Loucy (cell line): ENCODE measurements around the gene ASB2.

ENCODE experiments used
- H2AFZ ChIP-seq: fragments of 200-600 bp; sonication (generic); 2 replicates; pipeline ENCODE4 v1.6.0; 2016; ENCODE audit warnings: antibody characterized with exemption, mild to moderate bottlenecking, low read length, moderate library complexity
- H3F3A ChIP-seq: fragments of 200-600 bp; 2 replicates; pipeline ENCODE4 v1.6.0; 2016; ENCODE audit warnings: antibody characterized with exemption, low read depth, mild to moderate bottlenecking
- H3K27me3 ChIP-seq: fragments of 200-600 bp; sonication (generic); 2 replicates; pipeline ENCODE4 v1.6.1; 2014; ENCODE audit warnings: low read length, mild to moderate bottlenecking; ENCODE audit not compliant: insufficient read depth, poor library complexity, severe bottlenecking
- H3K36me3 ChIP-seq: fragments of 200-600 bp; sonication (generic); 2 replicates; pipeline ENCODE4 v1.6.1; 2016; ENCODE audit warnings: low read length; ENCODE audit not compliant: insufficient read depth
- H3K4me1 ChIP-seq: fragments of 200-600 bp; sonication (generic); 2 replicates; pipeline ENCODE4 v1.5.1; 2014; ENCODE audit warnings: low read length, mild to moderate bottlenecking; ENCODE audit not compliant: insufficient read depth, poor library complexity, severe bottlenecking
- H3K4me2 ChIP-seq: fragments of 200-600 bp; sonication (generic); 2 replicates; pipeline ENCODE4 v1.6.0; 2014; ENCODE audit warnings: antibody characterized with exemption, low read length, low read depth, mild to moderate bottlenecking; ENCODE audit not compliant: poor library complexity, severe bottlenecking
- H3K4me3 ChIP-seq: fragments of 200-600 bp; sonication (generic); 2 replicates; pipeline ENCODE4 v1.5.1; 2014; ENCODE audit warnings: low read length, mild to moderate bottlenecking, mixed read lengths; ENCODE audit not compliant: poor library complexity, severe bottlenecking
- H3K79me2 ChIP-seq: fragments of 200-600 bp; sonication (generic); 2 replicates; pipeline ENCODE4 v1.6.1; 2014; ENCODE audit warnings: low read length; ENCODE audit not compliant: insufficient read depth
- H3K9ac ChIP-seq: fragments of 200-600 bp; sonication (generic); 2 replicates; pipeline ENCODE4 v1.6.0; 2014; ENCODE audit warnings: mild to moderate bottlenecking, low read depth, low read length, moderate library complexity; ENCODE audit not compliant: poor library complexity, severe bottlenecking
- H3K9me2 ChIP-seq: fragments of 200-600 bp; sonication (generic); replicated peaks from 2 replicates; pipeline ENCODE4 v1.6.1; 2016; ENCODE audit warnings: low read depth, low read length, mixed read lengths
- H3K9me3 ChIP-seq: fragments of 200-600 bp; sonication (generic); 2 replicates; pipeline ENCODE4 v1.6.1; 2014; ENCODE audit warnings: mild to moderate bottlenecking, antibody characterized with exemption, low read length, low read depth; ENCODE audit not compliant: insufficient read depth
- H4K20me1 ChIP-seq: fragments of 200-600 bp; sonication (generic); 2 replicates; pipeline ENCODE4 v1.6.0; 2014; ENCODE audit warnings: antibody characterized with exemption, low read length, mild to moderate bottlenecking; ENCODE audit not compliant: insufficient read depth, poor library complexity, severe bottlenecking
- EZH2phosphoT487 ChIP-seq: fragments of 200-600 bp; IDR thresholded peaks from 2 replicates; pipeline ENCODE4 v1.6.1; 2018; ENCODE audit warnings: antibody characterized with exemption, mild to moderate bottlenecking, moderate library complexity, borderline replicate concordance
- TF ChIP-seq, protein P1 (sequence below): fragments of 200-600 bp; sonication (generic); conservative IDR thresholded peaks from 2 replicates; pipeline ENCODE4 v1.5.1; 2014; ENCODE audit warnings: mild to moderate bottlenecking, antibody characterized with exemption, low read length

ASB2 gene

GRCh38 chr14:94008234-94008633 lies 31.9 kb upstream of the ASB2 start:
- no peaks in the 10 kb centered on the region for H3K27me3 ChIP-seq
- H3K4me3 ChIP-seq, result no peak overlapping the region
- peaks cover 5% of the 10 kb centered on the region for H3K4me1 ChIP-seq
- no peak for TF ChIP-seq EZH2phosphoT487
- TF ChIP-seq, protein P1, sequence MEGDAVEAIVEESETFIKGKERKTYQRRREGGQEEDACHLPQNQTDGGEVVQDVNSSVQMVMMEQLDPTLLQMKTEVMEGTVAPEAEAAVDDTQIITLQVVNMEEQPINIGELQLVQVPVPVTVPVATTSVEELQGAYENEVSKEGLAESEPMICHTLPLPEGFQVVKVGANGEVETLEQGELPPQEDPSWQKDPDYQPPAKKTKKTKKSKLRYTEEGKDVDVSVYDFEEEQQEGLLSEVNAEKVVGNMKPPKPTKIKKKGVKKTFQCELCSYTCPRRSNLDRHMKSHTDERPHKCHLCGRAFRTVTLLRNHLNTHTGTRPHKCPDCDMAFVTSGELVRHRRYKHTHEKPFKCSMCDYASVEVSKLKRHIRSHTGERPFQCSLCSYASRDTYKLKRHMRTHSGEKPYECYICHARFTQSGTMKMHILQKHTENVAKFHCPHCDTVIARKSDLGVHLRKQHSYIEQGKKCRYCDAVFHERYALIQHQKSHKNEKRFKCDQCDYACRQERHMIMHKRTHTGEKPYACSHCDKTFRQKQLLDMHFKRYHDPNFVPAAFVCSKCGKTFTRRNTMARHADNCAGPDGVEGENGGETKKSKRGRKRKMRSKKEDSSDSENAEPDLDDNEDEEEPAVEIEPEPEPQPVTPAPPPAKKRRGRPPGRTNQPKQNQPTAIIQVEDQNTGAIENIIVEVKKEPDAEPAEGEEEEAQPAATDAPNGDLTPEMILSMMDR, result no peak
- H3K9me3 ChIP-seq, result no peaks in the 10 kb centered on the region
- no peak overlapping the region for H3K4me2 ChIP-seq
- no peaks in the 10 kb centered on the region for H3K9me2 ChIP-seq
- H3F3A ChIP-seq, result no peaks in the 10 kb centered on the region
- H3K36me3 ChIP-seq, result no peaks in the 10 kb centered on the region
- no peak overlapping the region for H3K9ac ChIP-seq
- H4K20me1 ChIP-seq, result no peaks in the 10 kb centered on the region
- H3K79me2 ChIP-seq, result no peaks in the 10 kb centered on the region
- no peak overlapping the region for H2AFZ ChIP-seq

- Histone ChIP-seq H3K27me3 (no peaks in the 10 kb centered on the region), H4K20me1 (no peaks in the 10 kb centered on the region), H3F3A (no peaks in the 10 kb centered on the region), H3K4me2 (no peak overlapping the region), H3K4me1 (no peaks in the 10 kb centered on the region), H3K79me2 (no peaks in the 10 kb centered on the region), H3K36me3 (no peaks in the 10 kb centered on the region), H3K9me3 (no peaks in the 10 kb centered on the region), H3K9ac (no peak overlapping the region), H2AFZ (no peak overlapping the region), H3K4me3 (no peak overlapping the region), H3K9me2 (no peaks in the 10 kb centered on the region)
- TF ChIP-seq, protein P1, result peak; percentile 64
- TF ChIP-seq EZH2phosphoT487, result no peak
Measured at GRCh38 chr14:94005324-94006073, 29.1 kb upstream of the ASB2 start.

- Histone ChIP-seq H3K4me1 (no peaks in the 10 kb centered on the region), H2AFZ (no peak overlapping the region), H3K4me2 (no peak overlapping the region), H3K79me2 (no peaks in the 10 kb centered on the region), H3K9me3 (no peaks in the 10 kb centered on the region), H3K36me3 (no peaks in the 10 kb centered on the region), H3F3A (no peaks in the 10 kb centered on the region), H3K9ac (no peak overlapping the region), H3K9me2 (no peaks in the 10 kb centered on the region), H3K27me3 (no peaks in the 10 kb centered on the region), H4K20me1 (no peaks in the 10 kb centered on the region), H3K4me3 (no peak overlapping the region)
- TF ChIP-seq, protein P1, result no peak
- TF ChIP-seq EZH2phosphoT487, result no peak
Measured at GRCh38 chr14:94004015-94004414, 27.6 kb upstream of the ASB2 start.
